Colonic mucosa (tissue), 4 donors: ENCODE measurements around the gene NECTIN1. TPM values are rescaled to one million over a fixed set of nuclear protein-coding genes. Genes with fewer than 3 reads are reported as not detected.

Experiments
- DNase-seq: peaks from one replicate; pipeline ENCODE4 v3.0.0-alpha.2; 2020
- H3K27ac ChIP-seq: fragments of 200-600 bp; one replicate; pipeline ENCODE4 v1.8.0; 2021
- H3K27me3 ChIP-seq: fragments of 200-600 bp; one replicate; pipeline ENCODE4 v1.8.0; 2021
- H3K36me3 ChIP-seq: fragments of 200-600 bp; one replicate; pipeline ENCODE4 v1.8.0; 2021
- H3K4me1 ChIP-seq: fragments of 200-600 bp; one replicate; pipeline ENCODE4 v1.8.0; 2021; ENCODE audit warnings: mild to moderate bottlenecking
- H3K4me3 ChIP-seq: fragments of 200-600 bp; one replicate; pipeline ENCODE4 v1.8.0; 2021
- H3K9ac ChIP-seq, 2 donors: one replicate each; pipeline ENCODE4 v1.7.0; 2013; ENCODE audit warnings: control low read depth in 2 of 2, low read depth in 2 of 2, low read length in 2 of 2
- H3K9me3 ChIP-seq: fragments of 200-600 bp; one replicate; pipeline ENCODE4 v1.8.0; 2021
- intact Hi-C: fragments of 100-400 bp; cut with DNase I; formaldehyde crosslinking; loops from one replicate; pipeline ENCODE4 v1.14.1; 2022
- total RNA-seq, 2 donors: library from RNA; stranded (reverse); fragmentation: NEBNext Ultra II Directional in 1 of 2; extraction: Animal tissue kit (Norgen Biotek cat#: 25700) in 1 of 2; gene quantifications; one replicate each; pipeline ENCODE4 v1.2.1, GENCODE V29; 2021
- TF ChIP-seq, protein P1 (sequence below): fragments of 200-600 bp; IDR thresholded peaks from one replicate; pipeline ENCODE4 v1.8.0; 2022; ENCODE audit warnings: antibody characterized with exemption, mild to moderate bottlenecking
- donor health status: healthy.
- donor health status: DM: no; HTN: no; CAD: no.
- donor health status: DM: no; HTN: no; CAD: no.

NECTIN1 gene
- total RNA-seq, 2 donors from 2014 or later, result 53.0 to 59.9 TPM

DNA sequence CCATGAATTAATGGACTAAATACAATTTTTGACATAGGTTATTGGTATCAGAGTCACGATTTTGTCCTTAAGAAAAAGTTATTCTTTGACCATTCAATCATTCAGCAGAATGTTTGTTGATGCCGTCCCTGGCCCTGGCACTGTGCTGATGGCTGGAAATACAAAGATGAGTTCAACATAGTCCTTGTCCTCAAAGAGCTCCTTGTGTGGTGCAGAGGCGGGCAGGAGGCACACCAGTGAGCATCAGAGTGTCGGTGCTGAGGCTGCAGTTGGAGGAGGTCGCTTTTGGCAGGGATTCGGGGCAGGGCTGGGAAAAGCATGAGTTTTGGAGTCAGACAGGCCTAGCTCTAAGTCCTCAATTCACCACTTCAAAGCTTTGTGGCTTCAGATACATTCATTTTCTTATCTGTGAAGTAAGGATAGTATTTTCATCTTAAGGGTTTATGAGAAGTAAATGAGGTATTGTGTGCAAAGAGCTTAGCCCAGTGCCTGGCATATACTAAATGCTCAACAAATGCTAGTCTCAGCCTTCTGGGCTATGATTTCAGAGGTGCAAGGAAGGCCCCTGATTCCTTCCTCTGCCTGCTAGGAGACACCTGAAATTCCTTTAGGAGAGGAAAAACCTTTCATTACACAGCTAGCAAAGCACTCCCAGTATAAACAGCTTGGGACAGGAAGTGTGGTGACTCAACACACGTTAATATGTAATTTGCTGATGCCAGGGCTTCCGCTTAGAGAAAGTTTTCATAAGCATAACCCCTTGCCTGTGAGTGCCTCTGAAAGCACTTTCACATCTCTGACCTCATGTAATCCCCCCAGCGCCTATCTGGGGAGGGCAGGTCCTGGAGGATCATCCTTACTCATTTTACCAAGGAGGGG, 113.8 kb downstream of the NECTIN1 start:
- no peak for DNase-seq
- Histone ChIP-seq H3K27ac (no peak overlapping the region), H3K9me3 (no peaks in the 10 kb centered on the region), H3K4me3 (no peak overlapping the region), H3K27me3 (no peaks in the 10 kb centered on the region), H3K4me1 (no peaks in the 10 kb centered on the region), H3K9ac (no peak overlapping the region), H3K36me3 (no peaks in the 10 kb centered on the region)
- intact Hi-C loops, result no loop called here
- TF ChIP-seq, protein P1, sequence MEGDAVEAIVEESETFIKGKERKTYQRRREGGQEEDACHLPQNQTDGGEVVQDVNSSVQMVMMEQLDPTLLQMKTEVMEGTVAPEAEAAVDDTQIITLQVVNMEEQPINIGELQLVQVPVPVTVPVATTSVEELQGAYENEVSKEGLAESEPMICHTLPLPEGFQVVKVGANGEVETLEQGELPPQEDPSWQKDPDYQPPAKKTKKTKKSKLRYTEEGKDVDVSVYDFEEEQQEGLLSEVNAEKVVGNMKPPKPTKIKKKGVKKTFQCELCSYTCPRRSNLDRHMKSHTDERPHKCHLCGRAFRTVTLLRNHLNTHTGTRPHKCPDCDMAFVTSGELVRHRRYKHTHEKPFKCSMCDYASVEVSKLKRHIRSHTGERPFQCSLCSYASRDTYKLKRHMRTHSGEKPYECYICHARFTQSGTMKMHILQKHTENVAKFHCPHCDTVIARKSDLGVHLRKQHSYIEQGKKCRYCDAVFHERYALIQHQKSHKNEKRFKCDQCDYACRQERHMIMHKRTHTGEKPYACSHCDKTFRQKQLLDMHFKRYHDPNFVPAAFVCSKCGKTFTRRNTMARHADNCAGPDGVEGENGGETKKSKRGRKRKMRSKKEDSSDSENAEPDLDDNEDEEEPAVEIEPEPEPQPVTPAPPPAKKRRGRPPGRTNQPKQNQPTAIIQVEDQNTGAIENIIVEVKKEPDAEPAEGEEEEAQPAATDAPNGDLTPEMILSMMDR, result no peak

DNA sequence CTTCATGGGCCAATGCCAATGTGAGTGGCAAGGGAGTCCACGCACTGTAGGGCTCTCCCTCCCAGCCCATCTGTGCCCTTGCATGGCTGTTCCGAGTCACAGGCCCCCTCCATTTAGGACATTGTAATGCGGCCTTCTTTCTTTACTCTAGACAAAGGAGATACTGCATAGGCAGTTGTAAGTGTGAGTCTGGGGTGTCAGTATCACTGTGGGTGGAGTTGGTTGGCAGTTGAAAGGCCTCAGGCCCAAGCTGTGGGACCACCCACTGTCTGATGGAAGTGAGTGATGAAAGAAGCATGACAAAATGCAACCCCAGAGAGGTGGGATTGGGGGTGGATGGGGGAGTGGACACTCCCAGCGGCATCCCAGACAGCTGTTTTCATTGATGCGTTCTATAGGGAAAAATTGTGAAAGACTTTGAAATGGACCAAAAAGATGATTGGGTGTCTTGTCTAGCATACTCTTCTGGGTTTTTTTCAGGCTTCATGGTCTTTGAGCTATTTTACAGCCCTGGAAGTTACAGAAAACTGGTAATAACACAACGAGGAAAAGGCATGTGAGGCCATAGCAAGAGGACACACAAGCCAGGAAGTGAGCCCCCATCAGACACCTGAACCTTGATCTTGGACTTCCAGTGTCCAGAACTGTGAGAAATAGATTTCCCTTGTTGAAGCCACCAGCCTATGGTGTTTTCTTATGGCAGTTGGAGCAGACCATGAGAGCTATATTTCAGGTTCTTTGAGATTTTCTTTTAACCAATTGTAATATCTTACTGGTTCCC, 114.6 kb downstream of the NECTIN1 start:
- Histone ChIP-seq H3K9me3 (no peaks in the 10 kb centered on the region), H3K4me1 (no peaks in the 10 kb centered on the region), H3K27ac (no peak overlapping the region), H3K4me3 (no peak overlapping the region), H3K9ac (no peak overlapping the region), H3K36me3 (no peaks in the 10 kb centered on the region), H3K27me3 (no peaks in the 10 kb centered on the region)
- no peak for DNase-seq
- intact Hi-C loops, result no loop called here
- TF ChIP-seq, protein P1, result no peak

DNA sequence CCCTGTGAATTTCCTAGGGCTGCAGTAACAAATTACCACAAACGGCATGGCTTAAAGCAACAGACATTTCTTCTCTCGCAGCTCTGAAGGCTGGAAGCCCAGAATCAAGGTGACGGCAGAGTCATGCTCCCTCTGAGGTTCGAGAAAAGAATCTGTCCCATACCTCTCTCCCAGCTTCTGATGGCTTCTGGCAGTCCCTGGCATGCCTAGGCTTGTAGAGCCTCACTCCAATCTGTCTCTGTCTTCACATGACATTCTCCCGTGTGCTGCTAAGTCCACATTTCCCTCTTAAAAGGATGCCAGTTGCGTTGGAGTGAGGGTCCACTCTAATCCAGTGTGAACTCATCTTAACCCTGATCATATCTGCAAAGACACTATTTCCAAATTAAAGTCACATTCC, 116.2 kb downstream of the NECTIN1 start:
- no peak overlapping the region for H3K4me3 ChIP-seq
- no peaks in the 10 kb centered on the region for H3K4me1 ChIP-seq
- H3K36me3 ChIP-seq, result no peaks in the 10 kb centered on the region
- no peak for DNase-seq
- no peaks in the 10 kb centered on the region for H3K27me3 ChIP-seq
- intact Hi-C loops, result no loop called here
- H3K9me3 ChIP-seq, result no peaks in the 10 kb centered on the region
- H3K9ac ChIP-seq, result no peak overlapping the region
- H3K27ac ChIP-seq, result no peak overlapping the region
- TF ChIP-seq, protein P1, result no peak

GRCh38 chr11:119610836-119611426, 118.1 kb downstream of the NECTIN1 start:
- intact Hi-C loops, result no loop called here
- no peaks in the 10 kb centered on the region for H3K27me3 ChIP-seq
- H3K4me1 ChIP-seq, result no peaks in the 10 kb centered on the region
- H3K27ac ChIP-seq, result no peak overlapping the region
- no peaks in the 10 kb centered on the region for H3K9me3 ChIP-seq
- TF ChIP-seq, protein P1, result no peak
- no peak for DNase-seq
- H3K4me3 ChIP-seq, result no peak overlapping the region
- no peaks in the 10 kb centered on the region for H3K36me3 ChIP-seq
- no peak overlapping the region for H3K9ac ChIP-seq

DNA sequence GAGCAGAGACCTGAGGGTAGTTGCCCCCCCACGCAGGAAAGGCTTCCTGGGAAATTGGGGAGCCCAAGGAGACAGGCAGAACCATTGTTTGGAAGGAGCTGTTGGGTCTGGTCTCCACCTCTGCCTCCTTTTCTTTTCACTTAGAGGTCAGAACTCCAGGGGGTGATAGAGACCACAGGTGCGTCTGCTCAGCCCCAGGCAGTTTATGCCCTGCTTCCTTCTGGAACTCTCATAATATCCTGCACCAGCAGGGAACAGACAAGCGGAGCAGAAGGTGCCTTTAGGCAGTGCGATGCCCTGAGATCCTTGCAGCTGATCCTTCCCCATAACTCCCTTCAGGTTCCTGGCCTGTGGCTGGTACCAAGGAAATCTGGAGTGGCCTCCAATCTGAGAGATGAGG, 120.2 kb downstream of the NECTIN1 start:
- intact Hi-C loops, result no loop called here

More for the DNA sequence above, 120.2 kb downstream of the NECTIN1 start:
- H3K9me3 ChIP-seq, result no peaks in the 10 kb centered on the region
- H3K36me3 ChIP-seq, result no peaks in the 10 kb centered on the region
- H3K27ac ChIP-seq, result no peak overlapping the region
- no peaks in the 10 kb centered on the region for H3K27me3 ChIP-seq
- no peak for DNase-seq
- TF ChIP-seq, protein P1, result no peak
- no peaks in the 10 kb centered on the region for H3K4me1 ChIP-seq
- no peak overlapping the region for H3K9ac ChIP-seq
- H3K4me3 ChIP-seq, result no peak overlapping the region
